H1 (cell line): Measurements from ENCODE around the gene AGPS. TPM values are rescaled to one million over a fixed set of nuclear protein-coding genes. Genes with fewer than 3 reads are reported as not detected.

ENCODE experiments used
- CTCF ChIA-PET: fragments of 300-600 bp; sonication (Branson Sonifier 250); formaldehyde crosslinking; loops from one replicate; lab custom pipeline; 2021; ENCODE audit not compliant: partially characterized antibody; lab: Charles Lee
- POLR2A ChIA-PET: fragments of 300-600 bp; sonication (Branson Sonifier 250); formaldehyde crosslinking; loops from one replicate; lab custom pipeline; 2021; ENCODE audit warnings: inconsistent platforms; ENCODE audit not compliant: partially characterized antibody; lab: Charles Lee
- DNase-seq, 2 experiments: peaks; one replicate each; pipeline versions ENCODE4 v3.0.0 to v3.0.0-alpha.2; 2010 to 2022; ENCODE audit warnings: low spot score in 2 of 2, low read depth in 1 of 2, mixed read lengths in 1 of 2
- FAIRE-seq: peaks from 2 replicates; lab custom pipeline; 2011; peaks lifted over from hg19 to GRCh38; lab: Jason Lieb, UNC
- H2AFZ ChIP-seq: 2 replicates; pipeline ENCODE4 v1.8.1; 2012; ENCODE audit warnings: low read length, inconsistent platforms
- H2AK5ac ChIP-seq: 2 replicates; pipeline ENCODE4 v1.6.1; 2013; ENCODE audit warnings: low read depth, low read length
- H2BK120ac ChIP-seq: replicated peaks from 2 replicates; pipeline ENCODE3; 2013; ENCODE audit warnings: low read depth, low read length, inconsistent platforms
- H2BK12ac ChIP-seq: 2 replicates; pipeline ENCODE4 v1.6.1; 2013; ENCODE audit warnings: low read depth, low read length
- H2BK15ac ChIP-seq: 2 replicates; pipeline ENCODE4 v1.6.1; 2013; ENCODE audit warnings: low read length
- H2BK20ac ChIP-seq: 2 replicates; pipeline ENCODE4 v1.6.1; 2013; ENCODE audit warnings: low read length
- H2BK5ac ChIP-seq: 2 replicates; pipeline ENCODE4 v1.6.1; 2013; ENCODE audit warnings: low read depth, low read length
- H3K14ac ChIP-seq: 2 replicates; pipeline ENCODE4 v1.6.1; 2013; ENCODE audit warnings: inconsistent platforms; ENCODE audit not compliant: insufficient read length
- H3K18ac ChIP-seq: 2 replicates; pipeline ENCODE4 v1.6.1; 2013; ENCODE audit warnings: low read length; ENCODE audit errors: extremely low read depth
- H3K23ac ChIP-seq: 2 replicates; pipeline ENCODE4 v1.6.1; 2013; ENCODE audit warnings: inconsistent platforms; ENCODE audit not compliant: insufficient read length
- H3K23me2 ChIP-seq: 2 replicates; pipeline ENCODE4 v1.6.1; 2013; ENCODE audit warnings: low read depth, low read length
- H3K27ac ChIP-seq: 2 replicates; pipeline ENCODE4 v1.6.1; 2011; ENCODE audit warnings: low read depth, low read length, inconsistent platforms
- H3K27me3 ChIP-seq, 4 experiments: replicated peaks in 1 of 4; 1 replicate in 1 of 4; 2 replicates in 3 of 4; pipeline versions ENCODE4 v1.6.1 to v1.8.1; 2011 to 2013; ENCODE audit warnings: low read length in 3 of 4, mild to moderate bottlenecking in 3 of 4, inconsistent platforms in 2 of 4, mixed read lengths in 2 of 4, moderate library complexity in 1 of 4; ENCODE audit not compliant: control insufficient read depth in 3 of 4, insufficient read depth in 3 of 4; ENCODE audit errors: extremely low read depth in 1 of 4
- H3K36me3 ChIP-seq, 4 experiments: 2 replicates each; pipeline versions ENCODE4 v1.6.1 to v1.8.1; 2011 to 2013; ENCODE audit warnings: mild to moderate bottlenecking in 4 of 4, low read length in 3 of 4, moderate library complexity in 2 of 4, control low read depth in 1 of 4, inconsistent platforms in 1 of 4; ENCODE audit not compliant: insufficient read depth in 4 of 4, control insufficient read depth in 2 of 4
- H3K4ac ChIP-seq: replicated peaks from 2 replicates; pipeline ENCODE3; 2013; ENCODE audit warnings: low read length, low read depth, mixed read lengths, inconsistent platforms; ENCODE audit not compliant: insufficient read length
- H3K4me1 ChIP-seq, 4 experiments: replicated peaks in 1 of 4; 1 replicate in 1 of 4; 2 replicates in 3 of 4; pipeline versions ENCODE4 v1.6.1 to v1.8.1; 2011 to 2013; ENCODE audit warnings: low read length in 3 of 4, inconsistent platforms in 2 of 4, mixed read lengths in 1 of 4; ENCODE audit not compliant: insufficient read depth in 4 of 4, control insufficient read depth in 3 of 4
- H3K4me2 ChIP-seq, 2 experiments: 2 replicates each; pipeline versions ENCODE4 v1.6.1 to v1.8.1; 2011 to 2013; ENCODE audit warnings: low read depth in 2 of 2, low read length in 2 of 2, control low read depth in 1 of 2, inconsistent platforms in 1 of 2, mild to moderate bottlenecking in 1 of 2; ENCODE audit not compliant: insufficient read depth in 1 of 2
- H3K4me3 ChIP-seq, 4 experiments: fragments of 200-600, 300-600 bp in 1 of 4; sonication (generic), shearing (Covaris generic), sonication (Bioruptor Twin) in 1 of 4; 2 replicates each; pipeline versions ENCODE4 v1.5.1 to v1.8.1; 2011 to 2016; ENCODE audit warnings: low read length in 4 of 4, low read depth in 3 of 4, control low read depth in 2 of 4, inconsistent platforms in 2 of 4, mild to moderate bottlenecking in 2 of 4, mixed read lengths in 1 of 4, moderate library complexity in 1 of 4; ENCODE audit not compliant: insufficient read depth in 2 of 4; ENCODE audit errors: extremely low read depth in 1 of 4
- H3K56ac ChIP-seq: replicated peaks from 2 replicates; pipeline ENCODE3; 2013; ENCODE audit warnings: low read depth, mild to moderate bottlenecking, mixed read lengths, low read length, inconsistent platforms; ENCODE audit not compliant: insufficient read length
- H3K79me1 ChIP-seq: 2 replicates; pipeline ENCODE4 v1.6.1; 2013; ENCODE audit warnings: low read depth, low read length, control low read depth
- H3K79me2 ChIP-seq, 2 experiments: 2 replicates each; pipeline versions ENCODE4 v1.6.1 to v1.8.1; 2012 to 2013; ENCODE audit warnings: low read length in 2 of 2, mild to moderate bottlenecking in 2 of 2, inconsistent platforms in 1 of 2; ENCODE audit not compliant: insufficient read depth in 2 of 2, control insufficient read depth in 1 of 2
- H3K9ac ChIP-seq, 4 experiments: replicated peaks in 1 of 4; 1 replicate in 1 of 4; 2 replicates in 3 of 4; pipeline versions ENCODE4 v1.6.1 to v1.8.1; 2011 to 2013; ENCODE audit warnings: low read depth in 3 of 4, low read length in 3 of 4, control low read depth in 2 of 4, mild to moderate bottlenecking in 2 of 4, moderate library complexity in 2 of 4, inconsistent platforms in 1 of 4; ENCODE audit errors: extremely low read depth in 1 of 4
- H3K9me3 ChIP-seq, 2 experiments: 2 replicates each; pipeline versions ENCODE4 v1.6.1 to v1.8.1; 2012 to 2013; ENCODE audit warnings: mild to moderate bottlenecking in 2 of 2, moderate library complexity in 2 of 2, control low read depth in 1 of 2, inconsistent platforms in 1 of 2, low read depth in 1 of 2, low read length in 1 of 2, mixed read lengths in 1 of 2; ENCODE audit not compliant: insufficient read depth in 2 of 2
- H4K20me1 ChIP-seq, 2 experiments: replicated peaks in 1 of 2; 2 replicates each; pipeline versions ENCODE3 to v1.8.1; 2011 to 2013; ENCODE audit warnings: inconsistent platforms in 2 of 2, low read length in 2 of 2, mild to moderate bottlenecking in 1 of 2; ENCODE audit not compliant: insufficient read depth in 2 of 2, control insufficient read depth in 1 of 2
- H4K5ac ChIP-seq: 2 replicates; pipeline ENCODE4 v1.6.1; 2013; ENCODE audit warnings: low read length, low read depth, mixed read lengths, inconsistent platforms; ENCODE audit not compliant: insufficient read length
- H4K8ac ChIP-seq: 2 replicates; pipeline ENCODE4 v1.8.0; 2013; ENCODE audit warnings: mild to moderate bottlenecking, moderate library complexity, low read length, inconsistent platforms; ENCODE audit not compliant: insufficient read depth; ENCODE audit errors: extremely low read depth
- H4K91ac ChIP-seq: replicated peaks from 2 replicates; pipeline ENCODE3; 2013; ENCODE audit warnings: low read length, mixed read lengths, inconsistent platforms; ENCODE audit not compliant: insufficient read length
- BACH1 ChIP-seq: IDR thresholded peaks from 2 replicates; pipeline ENCODE4 v1.6.1; 2012; ENCODE audit warnings: low read length, improper control_type of control experiment
- BRCA1 ChIP-seq: IDR thresholded peaks from 2 replicates; pipeline ENCODE4 v1.6.1; 2012; ENCODE audit warnings: low read depth, low read length, improper control_type of control experiment
- CEBPB ChIP-seq: IDR thresholded peaks from 2 replicates; pipeline ENCODE4 v1.6.1; 2012; ENCODE audit warnings: low read depth, low read length
- CREB1 ChIP-seq: IDR thresholded peaks from 2 replicates; pipeline ENCODE4 v1.6.1; 2012; ENCODE audit warnings: inconsistent platforms
- EGR1 ChIP-seq: IDR thresholded peaks from 2 replicates; pipeline ENCODE4 v1.6.1; 2011; ENCODE audit warnings: low read depth, low read length, borderline replicate concordance
- FOSL1 ChIP-seq: IDR thresholded peaks from 2 replicates; pipeline ENCODE4 v1.6.1; 2011; ENCODE audit warnings: mild to moderate bottlenecking, low read depth, low read length, moderate library complexity; ENCODE audit not compliant: insufficient read depth
- GABPA ChIP-seq: IDR thresholded peaks from 2 replicates; pipeline ENCODE4 v1.6.1; 2011; ENCODE audit warnings: mild to moderate bottlenecking, low read length, moderate library complexity, borderline replicate concordance; ENCODE audit not compliant: insufficient read depth
- HDAC2 ChIP-seq, 2 experiments: fragments of 300-600 bp in 1 of 2; sonication (generic) in 1 of 2; IDR thresholded peaks; 2 replicates each; pipeline ENCODE4 v1.6.1; 2011 to 2012; ENCODE audit warnings: low read depth in 2 of 2, low read length in 2 of 2, mild to moderate bottlenecking in 2 of 2, moderate library complexity in 2 of 2, borderline replicate concordance in 1 of 2, inconsistent platforms in 1 of 2
- KDM5A ChIP-seq: fragments of 200-600 bp; IDR thresholded peaks from 2 replicates; pipeline ENCODE4 v1.7.1; 2012; ENCODE audit warnings: mild to moderate bottlenecking, low read length, inconsistent platforms, mixed read lengths
- MAFK ChIP-seq: IDR thresholded peaks from 2 replicates; pipeline ENCODE4 v1.6.1; 2012; ENCODE audit warnings: low read depth, mild to moderate bottlenecking, improper control_type of control experiment, low read length
- POLR2AphosphoS5 ChIP-seq: IDR thresholded peaks from 2 replicates; pipeline ENCODE4 v1.6.1; 2011; ENCODE audit warnings: low read depth, low read length
- RAD21 ChIP-seq, 2 experiments: IDR thresholded peaks in 1 of 2; conservative IDR thresholded peaks in 1 of 2; 2 replicates each; pipeline ENCODE4 v1.6.1; 2011; ENCODE audit warnings: low read depth in 2 of 2, low read length in 2 of 2, improper control_type of control experiment in 1 of 2, inconsistent platforms in 1 of 2, mild to moderate bottlenecking in 1 of 2, moderate library complexity in 1 of 2
- SIX5 ChIP-seq: IDR thresholded peaks from 2 replicates; pipeline ENCODE4 v1.6.1; 2011; ENCODE audit warnings: mild to moderate bottlenecking, low read depth, low read length
- SP1 ChIP-seq: IDR thresholded peaks from 2 replicates; pipeline ENCODE4 v1.6.1; 2011; ENCODE audit warnings: low read depth, low read length
- TAF1 ChIP-seq: IDR thresholded peaks from 2 replicates; pipeline ENCODE4 v1.6.1; 2011; ENCODE audit warnings: mild to moderate bottlenecking, low read depth, low read length
- TAF7 ChIP-seq: optimal IDR thresholded peaks from 2 replicates; pipeline ENCODE3; 2011; ENCODE audit warnings: low read depth, mild to moderate bottlenecking, inconsistent platforms, low read length, moderate library complexity, borderline replicate concordance
- WGBS, 2 experiments: shearing (Covaris generic) in 1 of 2; methylation state at CpG; one replicate each; pipeline versions ENCODE4 v1.1.6 to v1.1.7; 2013 to 2015; ENCODE audit warnings: low lambda C conversion rate in 2 of 2, mixed read lengths in 2 of 2, inconsistent platforms in 1 of 2, low coverage in 1 of 2, missing lambda C conversion rate in 1 of 2; ENCODE audit not compliant: insufficient replicate concordance in 2 of 2, insufficient coverage in 1 of 2, insufficient read length in 1 of 2; ENCODE audit errors: extremely low coverage in 1 of 2, missing lambda C conversion rate in 1 of 2; 5-methylcytosine and 5-hydroxymethylcytosine counted together
- polyA plus RNA-seq, 7 experiments: library from polyadenylated mRNA; depleted of rRNA in 3 of 7; stranded (reverse) in 5 of 7; unstranded in 2 of 7; fragments of >200 nt in 5 of 7; fragments of 200-250 nt in 2 of 7; gene quantifications; 1 replicate in 5 of 7; 2 replicates in 1 of 7; 4 replicates in 1 of 7; pipeline versions ENCODE4 v1.2.1 to v1.2.3, GENCODE V29; 2011 to 2013; ENCODE audit warnings: missing spikeins in 2 of 7, mixed read lengths in 2 of 7
- total RNA-seq: library from RNA; stranded (reverse); fragmentation: NEBNext Ultra II Directional; extraction: Animal tissue kit (Norgen Biotek cat#: 25700); gene quantifications from 2 replicates; pipeline ENCODE4 v1.2.1, GENCODE V29; 2021

The AGPS gene
- total and polyA plus RNA-seq, 2 of the 8 experiments (the other 6 are each of a cell fraction or from before 2014, with no cell fraction given): 7.3 to 57.8 TPM

- Histone ChIP-seq H3K18ac (no peak overlapping the region), H3K4me3 (no peak overlapping the region), H3K79me2 (no peaks in the 10 kb centered on the region), H2BK15ac (no peak overlapping the region), H3K27ac (no peak overlapping the region), H2BK20ac (no peak overlapping the region), H2AFZ (no peak overlapping the region), H3K56ac (no peak overlapping the region), H3K14ac (no peak overlapping the region), H3K9me3 (no peaks in the 10 kb centered on the region), H3K4me2 (no peak overlapping the region), H4K91ac (no peak overlapping the region), H3K4me1 (no peaks in the 10 kb centered on the region), H4K5ac (no peak overlapping the region), H2BK120ac (no peak overlapping the region), H3K79me1 (no peaks in the 10 kb centered on the region), H3K36me3 (no peaks in the 10 kb centered on the region), H3K27me3 (no peaks in the 10 kb centered on the region), H2BK5ac (no peak overlapping the region), H3K4ac (no peak overlapping the region), H3K23me2 (no peaks in the 10 kb centered on the region; the same call in 1 of the 2 replicates), H4K8ac (no peak overlapping the region), H2AK5ac (no peak overlapping the region), H3K9ac (no peak overlapping the region), H2BK12ac (no peak overlapping the region), H3K23ac (no peak overlapping the region), H4K20me1 (no peaks in the 10 kb centered on the region)
- 88% methylated on average over 1 of the region's 1 CpG; no CpG with 5 or more reads in 1 of the 2 experiments for WGBS, 2 experiments
- FAIRE-seq: no peak
- no peak for DNase-seq
- ChIA-PET POLR2A (no interaction called here), CTCF (interaction anchor here (1.4 to 1.6 kb wide), 2 partner anchors 10 to 21 kb away, joined by 5 to 7 read pairs; no protein-coding TSS in a partner anchor)
- TF ChIP-seq CEBPB (no peak), CREB1 (no peak), KDM5A (no peak), BACH1 (no peak), SIX5 (no peak), TAF7 (no peak), MAFK (no peak), GABPA (no peak), EGR1 (no peak), SP1 (no peak), FOSL1 (no peak), RAD21 (IDR thresholded peaks at IDR 0.05 in 1 of 2, conservative IDR thresholded peaks at IDR 0.05 in 1 of 2; ENCODE audit: low read depth in 2 of 2, low read length in 2 of 2) (no peak), HDAC2 (IDR thresholded peaks at IDR 0.05; ENCODE audit: borderline replicate concordance in 1 of 2, low read depth in 2 of 2, low read length in 2 of 2) (no peak), TAF1 (no peak), BRCA1 (no peak), POLR2AphosphoS5 (no peak)
Measured at GRCh38 chr2:177582000-177582399, 189.4 kb downstream of the AGPS start.
